Suprapubic skin (tissue), 4 donors: ENCODE measurements around the gene ALDH3B1. TPM values are rescaled to one million over a fixed set of nuclear protein-coding genes. Genes with fewer than 3 reads are reported as not detected.

ENCODE experiments used
- DNase-seq, 2 donors: peaks; one replicate each; pipeline ENCODE4 v3.0.0-alpha.2; 2019; ENCODE audit warnings: low spot score in 2 of 2
- H3K27ac ChIP-seq: fragments of 200-600 bp; sonication (generic); one replicate; pipeline ENCODE4 v1.5.1; 2019
- H3K27me3 ChIP-seq: fragments of 200-600 bp; sonication (generic); one replicate; pipeline ENCODE4 v1.5.1; 2019
- H3K36me3 ChIP-seq: fragments of 200-600 bp; sonication (generic); one replicate; pipeline ENCODE4 v1.5.1; 2019
- H3K4me1 ChIP-seq: fragments of 200-600 bp; sonication (generic); one replicate; pipeline ENCODE4 v1.5.1; 2019
- H3K4me3 ChIP-seq: fragments of 200-600 bp; sonication (generic); one replicate; pipeline ENCODE4 v1.5.1; 2019; ENCODE audit warnings: mild to moderate bottlenecking
- H3K9me3 ChIP-seq: fragments of 200-600 bp; sonication (generic); one replicate; pipeline ENCODE4 v1.5.1; 2019
- EP300 ChIP-seq: sonication (generic); formaldehyde crosslinking; IDR thresholded peaks from one replicate; pipeline ENCODE4 v1.6.1; 2017; ENCODE audit warnings: antibody characterized with exemption
- POLR2A ChIP-seq, 2 donors: fragments of 450-650 bp; IDR thresholded peaks; one replicate each; pipeline ENCODE4 v1.6.1; 2017; ENCODE audit warnings: antibody characterized with exemption in 2 of 2, mild to moderate bottlenecking in 2 of 2, moderate library complexity in 2 of 2
- POLR2AphosphoS5 ChIP-seq, 3 donors: sonication (generic); formaldehyde crosslinking; IDR thresholded peaks; one replicate each; pipeline ENCODE4 v1.6.1; 2017; ENCODE audit warnings: antibody characterized with exemption in 3 of 3
- WGBS: methylation state at CpG from one replicate; pipeline ENCODE4 v1.1.5; 2018; 5-methylcytosine and 5-hydroxymethylcytosine counted together
- total RNA-seq, 4 donors: library from RNA; depleted of rRNA; stranded (reverse); fragments of >200 nt; gene quantifications; one replicate each; pipeline ENCODE4 v1.1.0, GENCODE V29; 2016
- TF ChIP-seq, protein P1 (sequence below), 2 donors: fragments of 200-600 bp in 1 of 2; fragments of 450-650 bp in 1 of 2; sonication (generic) in 1 of 2; IDR thresholded peaks; one replicate each; pipeline ENCODE4 v1.5.1; 2016 to 2019; ENCODE audit warnings: antibody characterized with exemption in 2 of 2, mild to moderate bottlenecking in 1 of 2, moderate library complexity in 1 of 2

The ALDH3B1 gene
- total RNA-seq, 4 donors from 2014 or later: 3.2 to 6.4 (median 5.9) TPM

DNA sequence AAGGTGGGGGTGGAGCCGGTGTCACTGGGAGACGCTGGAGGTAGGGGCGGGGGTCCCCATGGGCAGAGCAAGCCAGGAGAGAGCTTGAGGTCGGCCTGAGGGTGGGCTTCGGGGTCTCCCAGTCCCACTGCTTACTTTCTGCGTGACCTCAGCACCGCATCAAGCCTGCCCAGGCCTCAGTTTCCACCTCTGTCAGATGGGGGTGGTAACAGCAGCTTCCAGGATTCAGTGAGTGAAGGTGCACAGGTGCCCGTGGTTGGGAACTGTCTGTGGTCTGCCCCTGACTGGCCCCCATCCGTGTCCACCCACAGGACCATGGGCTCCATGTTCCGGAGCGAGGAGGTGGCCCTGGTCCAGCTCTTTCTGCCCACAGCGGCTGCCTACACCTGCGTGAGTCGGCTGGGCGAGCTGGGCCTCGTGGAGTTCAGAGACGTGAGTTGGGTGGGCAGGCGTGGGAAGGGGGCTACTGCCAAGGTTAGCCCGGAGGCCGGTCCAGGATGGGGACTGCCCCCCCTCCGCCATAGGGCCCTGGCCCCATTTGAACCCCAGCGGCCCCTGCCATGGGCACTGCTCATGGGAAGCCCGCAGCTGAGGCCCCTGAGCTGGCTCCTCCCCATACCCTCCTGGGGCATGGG is 30.9 kb downstream of the ALDH3B1 start:
- WGBS: 75% methylated on average over 19 of the region's 23 CpGs
- H3K36me3 ChIP-seq: peaks cover 41% of the 10 kb centered on the region
- H3K9me3 ChIP-seq: no peaks in the 10 kb centered on the region
- H3K4me1 ChIP-seq: peaks cover 78% of the 10 kb centered on the region
- H3K27me3 ChIP-seq: no peaks in the 10 kb centered on the region
- peak overlapping the region; percentile 69 for H3K4me3 ChIP-seq
- TF ChIP-seq, protein P1, sequence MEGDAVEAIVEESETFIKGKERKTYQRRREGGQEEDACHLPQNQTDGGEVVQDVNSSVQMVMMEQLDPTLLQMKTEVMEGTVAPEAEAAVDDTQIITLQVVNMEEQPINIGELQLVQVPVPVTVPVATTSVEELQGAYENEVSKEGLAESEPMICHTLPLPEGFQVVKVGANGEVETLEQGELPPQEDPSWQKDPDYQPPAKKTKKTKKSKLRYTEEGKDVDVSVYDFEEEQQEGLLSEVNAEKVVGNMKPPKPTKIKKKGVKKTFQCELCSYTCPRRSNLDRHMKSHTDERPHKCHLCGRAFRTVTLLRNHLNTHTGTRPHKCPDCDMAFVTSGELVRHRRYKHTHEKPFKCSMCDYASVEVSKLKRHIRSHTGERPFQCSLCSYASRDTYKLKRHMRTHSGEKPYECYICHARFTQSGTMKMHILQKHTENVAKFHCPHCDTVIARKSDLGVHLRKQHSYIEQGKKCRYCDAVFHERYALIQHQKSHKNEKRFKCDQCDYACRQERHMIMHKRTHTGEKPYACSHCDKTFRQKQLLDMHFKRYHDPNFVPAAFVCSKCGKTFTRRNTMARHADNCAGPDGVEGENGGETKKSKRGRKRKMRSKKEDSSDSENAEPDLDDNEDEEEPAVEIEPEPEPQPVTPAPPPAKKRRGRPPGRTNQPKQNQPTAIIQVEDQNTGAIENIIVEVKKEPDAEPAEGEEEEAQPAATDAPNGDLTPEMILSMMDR (IDR thresholded peaks at IDR 0.05): no peak
- TF ChIP-seq POLR2AphosphoS5 (IDR thresholded peaks at IDR 0.05) (no peak), EP300 (no peak), POLR2A (IDR thresholded peaks at IDR 0.05) (no peak)
- peak overlapping the region; percentile 83 for H3K27ac ChIP-seq
- peak; percentile 66 to 78 for DNase-seq

DNA sequence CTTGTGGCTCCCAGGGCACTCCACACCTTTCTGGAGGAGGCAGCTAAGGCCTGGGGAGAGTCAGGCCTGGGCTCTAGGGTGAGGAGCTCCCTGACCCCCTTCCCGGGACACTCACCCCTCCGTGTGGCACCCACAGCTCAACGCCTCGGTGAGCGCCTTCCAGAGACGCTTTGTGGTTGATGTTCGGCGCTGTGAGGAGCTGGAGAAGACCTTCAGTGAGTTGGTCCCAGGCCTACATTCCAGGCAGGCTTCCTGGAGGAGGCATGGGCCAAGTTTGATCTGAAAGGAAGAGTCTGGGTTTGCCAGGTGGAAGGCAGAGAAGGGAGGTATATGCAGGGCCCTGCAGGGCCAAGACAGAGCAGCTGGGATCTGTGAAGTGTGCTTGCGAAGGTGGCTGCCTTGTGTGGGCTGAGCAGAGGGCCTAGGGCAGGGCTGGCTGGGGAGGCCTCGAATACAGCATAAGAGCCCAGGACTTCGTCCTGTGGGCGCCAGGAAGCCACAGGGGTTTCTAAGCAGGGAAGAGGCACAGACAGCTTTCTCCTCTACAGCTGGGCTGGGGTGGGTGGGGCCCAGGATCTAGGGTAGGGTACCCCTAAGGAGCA is 31.6 kb downstream of the ALDH3B1 start:
- H3K27ac ChIP-seq: no peak overlapping the region

DNA sequence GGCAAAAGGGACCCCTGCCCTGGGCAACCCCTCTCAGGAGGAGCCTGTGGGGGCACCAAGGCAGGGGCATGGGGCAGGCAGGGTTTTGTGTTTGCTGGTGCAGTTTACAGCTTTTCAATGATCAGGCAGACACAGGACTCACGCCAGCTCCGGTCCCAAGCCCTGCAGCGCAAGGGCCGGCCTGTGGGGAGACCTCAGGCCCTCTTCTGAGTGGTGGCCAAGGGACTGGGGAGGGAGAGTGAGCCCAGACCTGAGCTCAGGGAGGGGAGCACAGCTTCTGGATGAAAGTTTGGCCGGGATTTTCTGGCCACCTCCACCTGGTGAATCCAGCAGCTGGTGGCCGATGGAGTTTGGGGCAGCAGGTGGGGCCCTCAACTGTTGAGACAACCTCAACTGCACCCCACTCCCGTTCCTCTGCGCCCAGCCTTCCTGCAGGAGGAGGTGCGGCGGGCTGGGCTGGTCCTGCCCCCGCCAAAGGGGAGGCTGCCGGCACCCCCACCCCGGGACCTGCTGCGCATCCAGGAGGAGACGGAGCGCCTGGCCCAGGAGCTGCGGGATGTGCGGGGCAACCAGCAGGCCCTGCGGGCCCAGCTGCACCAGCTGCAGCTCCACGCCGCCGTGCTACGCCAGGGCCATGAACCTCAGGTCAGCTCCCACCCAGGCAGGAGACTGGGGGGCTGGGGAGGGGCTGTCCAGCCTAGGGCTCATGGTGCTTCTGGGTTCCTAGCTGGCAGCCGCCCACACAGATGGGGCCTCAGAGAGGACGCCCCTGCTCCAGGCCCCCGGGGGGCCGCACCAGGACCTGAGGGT is 32.3 kb downstream of the ALDH3B1 start:
- Histone ChIP-seq H3K36me3 (peaks cover 44% of the 10 kb centered on the region), H3K27me3 (no peaks in the 10 kb centered on the region), H3K27ac (peak overlapping the region; percentile 78), H3K4me1 (peaks cover 65% of the 10 kb centered on the region), H3K9me3 (no peaks in the 10 kb centered on the region), H3K4me3 (no peak overlapping the region)
- TF ChIP-seq POLR2A (IDR thresholded peaks at IDR 0.05) (no peak), EP300 (no peak), POLR2AphosphoS5 (IDR thresholded peaks at IDR 0.05) (no peak)
- TF ChIP-seq, protein P1 (IDR thresholded peaks at IDR 0.05): no peak
- 87% methylated on average over 9 of the region's 27 CpGs for WGBS
- DNase-seq: peak; percentile 61 to 74

More for the DNA sequence above, 31.6 kb downstream of the ALDH3B1 start:
- WGBS: 100% methylated on average over 2 of the region's 12 CpGs
- no peak overlapping the region for H3K4me3 ChIP-seq
- H3K27me3 ChIP-seq: no peaks in the 10 kb centered on the region
- H3K36me3 ChIP-seq: peaks cover 43% of the 10 kb centered on the region
- DNase-seq: peak; percentile 51 to 75
- no peaks in the 10 kb centered on the region for H3K9me3 ChIP-seq
- TF ChIP-seq EP300: no peak
- TF ChIP-seq, protein P1 (IDR thresholded peaks at IDR 0.05): no peak
- TF ChIP-seq POLR2AphosphoS5 (IDR thresholded peaks at IDR 0.05): no peak
- no peak for TF ChIP-seq POLR2A (IDR thresholded peaks at IDR 0.05)
- peaks cover 72% of the 10 kb centered on the region for H3K4me1 ChIP-seq

DNA sequence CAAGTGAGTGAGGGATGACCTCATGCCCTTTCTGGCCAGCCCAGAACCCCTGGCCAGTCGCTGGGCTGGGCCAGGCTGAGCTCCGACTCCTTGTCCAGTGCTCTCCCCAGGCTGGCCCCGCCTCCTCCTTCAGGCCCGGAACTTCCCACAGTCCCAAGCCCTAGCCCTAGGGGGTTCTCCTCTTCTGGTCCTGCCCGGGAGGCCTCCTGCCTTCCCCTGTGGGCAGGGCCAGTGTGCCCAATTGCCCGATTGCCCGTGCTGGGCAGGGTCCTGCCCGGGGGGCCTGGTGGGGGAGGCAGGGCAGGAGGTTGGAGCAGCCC is 32.9 kb downstream of the ALDH3B1 start:
- no peak for TF ChIP-seq EP300
- TF ChIP-seq, protein P1 (IDR thresholded peaks at IDR 0.05): no peak
- TF ChIP-seq POLR2A (IDR thresholded peaks at IDR 0.05): no peak
- TF ChIP-seq POLR2AphosphoS5 (IDR thresholded peaks at IDR 0.05): no peak
- no peaks in the 10 kb centered on the region for H3K27me3 ChIP-seq
- H3K9me3 ChIP-seq: no peaks in the 10 kb centered on the region
- H3K4me3 ChIP-seq: peak overlapping the region; percentile 4
- peaks cover 50% of the 10 kb centered on the region for H3K36me3 ChIP-seq
- peak; percentile 48 to 69 for DNase-seq
- peak overlapping the region; percentile 78 for H3K27ac ChIP-seq
- peaks cover 59% of the 10 kb centered on the region for H3K4me1 ChIP-seq
- WGBS: 76% methylated on average over 4 of the region's 8 CpGs
